Upper lobe of left lung (tissue), 6 donors: Measurements from ENCODE around the gene PDE7B. TPM values are rescaled to one million over a fixed set of nuclear protein-coding genes. Genes with fewer than 3 reads are reported as not detected.

ENCODE experiments used
- ATAC-seq, 2 donors: fragments of 200-7000 bp; cut with Tn5 transposase; one replicate each; pipeline ENCODE4 v1.9.1; 2022; ENCODE audit warnings: mild to moderate bottlenecking in 2 of 2, moderate library complexity in 2 of 2; ENCODE audit not compliant: low FRiP score in 2 of 2
- DNase-seq, 2 donors: peaks; one replicate each; pipeline ENCODE4 v3.0.0-alpha.2; 2019 to 2020
- H3K27ac ChIP-seq, 4 donors: fragments of 200-600 bp; sonication (generic); one replicate each; pipeline ENCODE4 v1.5.1; 2016 to 2019
- H3K27me3 ChIP-seq, 4 donors: fragments of 200-600 bp; sonication (generic); one replicate each; pipeline ENCODE4 v1.5.1; 2017 to 2019
- H3K36me3 ChIP-seq, 4 donors: fragments of 200-600 bp; sonication (generic); one replicate each; pipeline ENCODE4 v1.5.1; 2016 to 2019
- H3K4me1 ChIP-seq, 4 donors: fragments of 200-600 bp; sonication (generic); one replicate each; pipeline ENCODE4 v1.5.1; 2018 to 2019
- H3K4me3 ChIP-seq, 4 donors: fragments of 200-600 bp; sonication (generic); one replicate each; pipeline ENCODE4 v1.5.1; 2017 to 2019; ENCODE audit warnings: mild to moderate bottlenecking in 2 of 4, moderate library complexity in 1 of 4
- H3K9me3 ChIP-seq, 4 donors: fragments of 200-600 bp; sonication (generic); one replicate each; pipeline ENCODE4 v1.5.1; 2018 to 2019
- EP300 ChIP-seq, 4 donors: sonication (generic); formaldehyde crosslinking; IDR thresholded peaks; one replicate each; pipeline ENCODE4 v1.5.1; 2017; ENCODE audit warnings: antibody characterized with exemption in 4 of 4, control low read depth in 2 of 4
- POLR2A ChIP-seq, 4 donors: fragments of 450-650 bp; IDR thresholded peaks; one replicate each; pipeline ENCODE4 v1.5.1; 2016 to 2017; ENCODE audit warnings: antibody characterized with exemption in 4 of 4, mild to moderate bottlenecking in 2 of 4
- POLR2AphosphoS5 ChIP-seq, 2 donors: sonication (generic); formaldehyde crosslinking; IDR thresholded peaks; one replicate each; pipeline ENCODE4 v1.5.1; 2017; ENCODE audit warnings: antibody characterized with exemption in 2 of 2
- WGBS, 2 donors: methylation state at CpG; one replicate each; pipeline ENCODE4 v1.1.5; 2017 to 2018; 5-methylcytosine and 5-hydroxymethylcytosine counted together
- total RNA-seq, 6 donors: library from RNA; depleted of rRNA in 4 of 6; stranded (reverse); fragments of >200 nt in 4 of 6; gene quantifications; one replicate each; pipeline versions ENCODE4 v1.1.0 to v1.2.1, GENCODE V29; 2016 to 2021
- TF ChIP-seq, protein P1 (sequence below), 6 experiments: fragments of 450-650 bp in 4 of 6; fragments of 200-600 bp in 2 of 6; sonication (generic) in 2 of 6; IDR thresholded peaks; one replicate each; pipeline ENCODE4 v1.5.1; 2016 to 2019; ENCODE audit warnings: antibody characterized with exemption in 6 of 6
- donor health status: DM: no; HTN: no; CAD: no; lungs with moderate emphysema.
- donor health status: DM: no; HTN: yes; CAD: no; lungs with severe emphysema.

The PDE7B gene
- total RNA-seq, 6 donors from 2014 or later, result 1.0 to 4.4 (median 2.6) TPM

GRCh38 chr6:135919026-135919425 is 67.5 kb downstream of the PDE7B start:
- Histone ChIP-seq H3K27ac (no peak overlapping the region), H3K36me3 (no peaks in the 10 kb centered on the region), H3K4me1 (peaks cover 0 to 5% (median 3%) of the 10 kb centered on the region in 4 donors), H3K4me3 (no peak overlapping the region), H3K9me3 (no peaks in the 10 kb centered on the region), H3K27me3 (no peaks in the 10 kb centered on the region)
- no peak for TF ChIP-seq POLR2AphosphoS5 (IDR thresholded peaks at IDR 0.05)
- TF ChIP-seq, protein P1, sequence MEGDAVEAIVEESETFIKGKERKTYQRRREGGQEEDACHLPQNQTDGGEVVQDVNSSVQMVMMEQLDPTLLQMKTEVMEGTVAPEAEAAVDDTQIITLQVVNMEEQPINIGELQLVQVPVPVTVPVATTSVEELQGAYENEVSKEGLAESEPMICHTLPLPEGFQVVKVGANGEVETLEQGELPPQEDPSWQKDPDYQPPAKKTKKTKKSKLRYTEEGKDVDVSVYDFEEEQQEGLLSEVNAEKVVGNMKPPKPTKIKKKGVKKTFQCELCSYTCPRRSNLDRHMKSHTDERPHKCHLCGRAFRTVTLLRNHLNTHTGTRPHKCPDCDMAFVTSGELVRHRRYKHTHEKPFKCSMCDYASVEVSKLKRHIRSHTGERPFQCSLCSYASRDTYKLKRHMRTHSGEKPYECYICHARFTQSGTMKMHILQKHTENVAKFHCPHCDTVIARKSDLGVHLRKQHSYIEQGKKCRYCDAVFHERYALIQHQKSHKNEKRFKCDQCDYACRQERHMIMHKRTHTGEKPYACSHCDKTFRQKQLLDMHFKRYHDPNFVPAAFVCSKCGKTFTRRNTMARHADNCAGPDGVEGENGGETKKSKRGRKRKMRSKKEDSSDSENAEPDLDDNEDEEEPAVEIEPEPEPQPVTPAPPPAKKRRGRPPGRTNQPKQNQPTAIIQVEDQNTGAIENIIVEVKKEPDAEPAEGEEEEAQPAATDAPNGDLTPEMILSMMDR (IDR thresholded peaks at IDR 0.05), result no peak
- no peak for TF ChIP-seq EP300 (IDR thresholded peaks at IDR 0.05)
- no peak for TF ChIP-seq POLR2A (IDR thresholded peaks at IDR 0.05)
- 79 to 80% methylated on average over 4 of the region's 4 CpGs for WGBS, 2 donors
- ATAC-seq, result no peak
- DNase-seq, result no peak

DNA sequence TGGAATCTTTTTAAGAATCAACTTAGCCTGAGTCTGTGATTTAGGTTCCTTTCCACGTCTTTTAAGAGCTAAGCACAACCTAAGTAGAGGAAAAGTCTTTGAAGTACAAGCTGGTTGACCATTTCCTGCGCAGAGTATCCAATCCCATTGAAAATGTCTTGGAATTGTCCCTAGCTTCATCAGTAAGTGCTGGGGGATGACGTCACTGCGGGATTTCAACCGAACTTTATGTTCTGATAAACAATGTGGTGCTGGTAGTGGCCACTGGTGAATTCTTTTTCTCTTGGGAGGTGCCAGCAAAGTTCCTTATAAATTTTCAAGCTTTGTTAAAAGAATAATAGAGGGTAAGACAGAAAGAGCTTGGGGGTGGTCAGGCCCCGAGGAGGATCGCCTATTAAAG is 69.2 kb downstream of the PDE7B start:
- Histone ChIP-seq H3K4me1 (peaks cover 0 to 5% (median 3%) of the 10 kb centered on the region in 4 donors), H3K36me3 (no peaks in the 10 kb centered on the region), H3K27ac (no peak overlapping the region), H3K4me3 (no peak overlapping the region), H3K9me3 (no peaks in the 10 kb centered on the region), H3K27me3 (no peaks in the 10 kb centered on the region)
- DNase-seq (no peak), ATAC-seq (no peak)
- no peak for TF ChIP-seq EP300 (IDR thresholded peaks at IDR 0.05)
- TF ChIP-seq, protein P1 (IDR thresholded peaks at IDR 0.05), result no peak
- no peak for TF ChIP-seq POLR2A (IDR thresholded peaks at IDR 0.05)
- TF ChIP-seq POLR2AphosphoS5 (IDR thresholded peaks at IDR 0.05), result no peak
- 95 to 96% methylated on average over 7 of the region's 7 CpGs for WGBS, 2 donors

DNA sequence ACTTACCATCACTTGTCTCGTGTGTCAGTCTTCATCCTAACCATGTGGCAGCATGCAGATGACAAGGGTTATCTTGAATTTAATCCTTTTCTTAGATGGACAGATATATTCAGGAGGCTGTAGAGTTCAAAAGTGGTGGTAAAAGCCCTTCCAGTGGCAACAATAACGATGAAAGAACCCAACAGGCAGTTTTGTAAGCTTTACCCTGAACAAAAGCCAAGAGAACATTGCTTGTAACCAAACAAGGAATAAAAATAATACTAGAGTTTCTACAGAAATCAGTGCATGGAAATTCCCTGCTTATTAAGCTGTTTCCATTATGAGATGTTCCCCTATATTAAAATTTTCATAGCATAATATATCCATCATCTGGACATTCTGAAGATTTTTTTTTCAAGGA is 69.7 kb downstream of the PDE7B start:
- Histone ChIP-seq H3K27ac (no peak overlapping the region), H3K27me3 (no peaks in the 10 kb centered on the region), H3K36me3 (no peaks in the 10 kb centered on the region), H3K4me1 (peaks cover 0 to 5% (median 3%) of the 10 kb centered on the region in 4 donors), H3K9me3 (no peaks in the 10 kb centered on the region), H3K4me3 (no peak overlapping the region)
- ATAC-seq (no peak), DNase-seq (no peak)
- no peak for TF ChIP-seq EP300 (IDR thresholded peaks at IDR 0.05)
- TF ChIP-seq, protein P1 (IDR thresholded peaks at IDR 0.05), result no peak
- no peak for TF ChIP-seq POLR2AphosphoS5 (IDR thresholded peaks at IDR 0.05)
- no peak for TF ChIP-seq POLR2A (IDR thresholded peaks at IDR 0.05)
- 65 to 69% methylated on average over 2 of the region's 2 CpGs for WGBS, 2 donors

- Histone ChIP-seq H3K4me1 (peaks cover 0 to 5% (median 3%) of the 10 kb centered on the region in 4 donors), H3K27ac (no peak overlapping the region), H3K27me3 (no peaks in the 10 kb centered on the region), H3K4me3 (no peak overlapping the region), H3K9me3 (no peaks in the 10 kb centered on the region), H3K36me3 (no peaks in the 10 kb centered on the region)
- ATAC-seq (peak; percentile 66 to 85), DNase-seq (peak in 1 of 2 donors; percentile 29)
- TF ChIP-seq POLR2AphosphoS5 (IDR thresholded peaks at IDR 0.05) (peak in 1 of 2 donors; percentile 9), POLR2A (IDR thresholded peaks at IDR 0.05) (no peak)
- TF ChIP-seq, protein P1 (IDR thresholded peaks at IDR 0.05), result no peak
Observed at GRCh38 chr6:135922174-135922573, 70.7 kb downstream of the PDE7B start.

GRCh38 chr6:135922746-135923145 is 71.2 kb downstream of the PDE7B start:
- DNase-seq (no peak), ATAC-seq (peak in 1 of 2 donors; percentile 57)
- H3K9me3 ChIP-seq, result no peaks in the 10 kb centered on the region

More at GRCh38 chr6:135922746-135923145, 71.2 kb downstream of the PDE7B start:
- no peak overlapping the region for H3K4me3 ChIP-seq
- 39 to 52% methylated on average over 3 of the region's 3 CpGs for WGBS, 2 donors
- no peak overlapping the region for H3K27ac ChIP-seq
- no peaks in the 10 kb centered on the region for H3K27me3 ChIP-seq
- peaks cover 0 to 5% (median 3%) of the 10 kb centered on the region in 4 donors for H3K4me1 ChIP-seq
- no peak for TF ChIP-seq EP300 (IDR thresholded peaks at IDR 0.05)
- no peak for TF ChIP-seq POLR2AphosphoS5 (IDR thresholded peaks at IDR 0.05)
- TF ChIP-seq, protein P1 (IDR thresholded peaks at IDR 0.05), result no peak
- no peak for TF ChIP-seq POLR2A (IDR thresholded peaks at IDR 0.05)
- H3K36me3 ChIP-seq, result no peaks in the 10 kb centered on the region
